Transverse colon (tissue), 4 donors: ENCODE measurements around the gene ABCA12. TPM values are rescaled to one million over a fixed set of nuclear protein-coding genes. Genes with fewer than 3 reads are reported as not detected.

Experiments used
- DNase-seq: peaks from one replicate; pipeline ENCODE4 v3.0.0-alpha.2; 2019
- H3K27ac ChIP-seq, 4 donors: fragments of 200-600 bp; sonication (generic); 2 replicates each; pipeline ENCODE4 v1.5.1; 2016 to 2018; ENCODE audit warnings: inconsistent platforms in 4 of 4
- H3K27me3 ChIP-seq: fragments of 200-600 bp; sonication (generic); 2 replicates; pipeline ENCODE4 v1.5.1; 2017; ENCODE audit warnings: inconsistent platforms
- H3K36me3 ChIP-seq, 4 donors: fragments of 200-600 bp; sonication (generic); 2 replicates each; pipeline ENCODE4 v1.5.1; 2017 to 2019; ENCODE audit warnings: inconsistent platforms in 4 of 4
- H3K4me1 ChIP-seq, 4 donors: fragments of 200-600 bp; sonication (generic); 2 replicates each; pipeline ENCODE4 v1.5.1; 2017 to 2020; ENCODE audit warnings: inconsistent platforms in 4 of 4
- H3K4me3 ChIP-seq, 4 donors: fragments of 200-600 bp; sonication (generic); 1 replicate in 1 of 4; 2 replicates in 3 of 4; pipeline versions ENCODE4 v1.5.1 to v1.6.1; 2017 to 2019; ENCODE audit warnings: inconsistent platforms in 4 of 4
- H3K9me3 ChIP-seq, 2 donors: fragments of 200-600 bp; sonication (generic); 2 replicates each; pipeline ENCODE4 v1.5.1; 2017 to 2019; ENCODE audit warnings: inconsistent platforms in 2 of 2
- EP300 ChIP-seq: sonication (generic); formaldehyde crosslinking; IDR thresholded peaks from one replicate; pipeline ENCODE4 v1.6.1; 2017; ENCODE audit warnings: antibody characterized with exemption, low read depth
- POLR2A ChIP-seq: fragments of 450-650 bp; IDR thresholded peaks from one replicate; pipeline ENCODE4 v1.6.1; 2016; ENCODE audit warnings: antibody characterized with exemption, mild to moderate bottlenecking, moderate library complexity
- POLR2AphosphoS5 ChIP-seq, 3 donors: sonication (generic); formaldehyde crosslinking; IDR thresholded peaks; one replicate each; pipeline ENCODE4 v1.6.1; 2016; ENCODE audit warnings: antibody characterized with exemption in 3 of 3
- WGBS, 2 donors: methylation state at CpG; one replicate each; pipeline ENCODE4 v1.1.5; 2018; ENCODE audit warnings: low coverage in 1 of 2; 5-methylcytosine and 5-hydroxymethylcytosine counted together
- in situ Hi-C, 4 donors: fragments of 200-750 bp; cut with MboI; loops; one replicate each; pipeline versions ENCODE4 v1.15.0 to v1.15.1; 2017; ENCODE audit warnings: low sequenced_read_pairs in 3 of 4, low pct_ligation_motif_present in 1 of 4, low pct_unique_long_range_greater_than_20kb in 1 of 4
- intact Hi-C: fragments of 100-400 bp; cut with DNase I; formaldehyde crosslinking; loops from one replicate; pipeline ENCODE4 v1.15.1; 2023; ENCODE audit warnings: low total_unique reads
- total RNA-seq, 4 donors: library from RNA; depleted of rRNA; stranded (reverse); fragments of >200 nt; gene quantifications; one replicate each; pipeline ENCODE4 v1.1.0, GENCODE V29; 2016
- TF ChIP-seq, protein P1 (sequence below), 5 experiments: fragments of 200-600 bp in 3 of 5; fragments of 450-650 bp in 2 of 5; sonication (generic) in 3 of 5; IDR thresholded peaks; 1 replicate in 2 of 5; 2 replicates in 3 of 5; pipeline ENCODE4 v1.5.1; 2016 to 2017; ENCODE audit warnings: antibody characterized with exemption in 5 of 5, inconsistent platforms in 3 of 5, mild to moderate bottlenecking in 2 of 5, moderate library complexity in 1 of 5

The ABCA12 gene
- total RNA-seq, 4 donors from 2014 or later: 0.14 to 0.16 TPM; not detected in 2

DNA sequence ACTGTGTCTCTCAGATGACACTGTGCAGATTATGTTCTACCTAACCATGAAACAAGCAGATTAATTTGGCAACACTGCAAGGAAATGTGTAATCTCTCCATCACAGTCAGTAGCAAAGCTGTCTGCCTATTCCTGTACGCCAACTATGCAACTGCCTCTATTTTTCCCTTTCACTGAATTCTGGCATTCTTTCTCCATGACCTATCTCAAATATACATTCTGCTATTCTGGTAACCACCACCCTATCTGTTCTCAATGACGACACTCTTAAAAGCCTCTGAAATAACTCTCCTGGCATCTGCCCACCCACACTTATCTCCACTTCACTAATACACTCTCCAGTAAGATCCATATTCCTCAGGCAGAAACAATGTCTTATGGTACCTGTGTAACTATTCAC is 78.7 kb downstream of the ABCA12 start:
- no peak overlapping the region for H3K27ac ChIP-seq
- 41% methylated on average over 2 of the region's 2 CpGs for WGBS, 2 donors
- H3K36me3 ChIP-seq: no peaks in the 10 kb centered on the region
- intact Hi-C loops: no loop called here
- no peaks in the 10 kb centered on the region for H3K4me1 ChIP-seq
- in situ Hi-C loops: no loop called here
- H3K27me3 ChIP-seq: no peaks in the 10 kb centered on the region
- H3K4me3 ChIP-seq: no peak overlapping the region
- TF ChIP-seq POLR2AphosphoS5 (IDR thresholded peaks at IDR 0.05): no peak
- DNase-seq: no peak
- H3K9me3 ChIP-seq: no peaks in the 10 kb centered on the region

DNA sequence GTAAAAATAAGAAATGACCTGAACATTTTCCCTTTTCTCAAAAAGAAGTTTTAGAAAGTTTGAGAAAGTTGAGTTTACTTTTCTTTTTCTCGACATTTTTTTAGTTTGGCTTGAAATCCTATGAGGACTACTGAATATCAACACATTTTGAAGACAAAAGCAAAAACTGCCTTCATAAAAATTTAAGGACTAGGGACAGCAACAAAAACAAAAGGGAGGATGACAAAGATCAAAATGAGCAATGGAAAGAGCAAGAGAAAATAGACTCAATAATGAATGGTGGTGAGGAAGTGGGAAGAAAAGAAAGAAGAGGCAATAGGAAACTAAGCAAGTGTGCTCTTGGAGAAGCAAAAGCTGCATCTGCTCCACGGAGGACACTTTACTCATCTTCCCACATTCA is 82.5 kb downstream of the ABCA12 start:
- H3K27me3 ChIP-seq: no peaks in the 10 kb centered on the region
- H3K27ac ChIP-seq: no peak overlapping the region
- WGBS, 2 donors: 49 to 73% methylated on average over 2 of the region's 2 CpGs
- no peak overlapping the region for H3K4me3 ChIP-seq
- intact Hi-C loops (no loop called here), in situ Hi-C loops (no loop called here)
- no peak for DNase-seq
- no peaks in the 10 kb centered on the region for H3K4me1 ChIP-seq
- TF ChIP-seq POLR2AphosphoS5 (IDR thresholded peaks at IDR 0.05): no peak
- no peak for TF ChIP-seq POLR2A
- TF ChIP-seq, protein P1, sequence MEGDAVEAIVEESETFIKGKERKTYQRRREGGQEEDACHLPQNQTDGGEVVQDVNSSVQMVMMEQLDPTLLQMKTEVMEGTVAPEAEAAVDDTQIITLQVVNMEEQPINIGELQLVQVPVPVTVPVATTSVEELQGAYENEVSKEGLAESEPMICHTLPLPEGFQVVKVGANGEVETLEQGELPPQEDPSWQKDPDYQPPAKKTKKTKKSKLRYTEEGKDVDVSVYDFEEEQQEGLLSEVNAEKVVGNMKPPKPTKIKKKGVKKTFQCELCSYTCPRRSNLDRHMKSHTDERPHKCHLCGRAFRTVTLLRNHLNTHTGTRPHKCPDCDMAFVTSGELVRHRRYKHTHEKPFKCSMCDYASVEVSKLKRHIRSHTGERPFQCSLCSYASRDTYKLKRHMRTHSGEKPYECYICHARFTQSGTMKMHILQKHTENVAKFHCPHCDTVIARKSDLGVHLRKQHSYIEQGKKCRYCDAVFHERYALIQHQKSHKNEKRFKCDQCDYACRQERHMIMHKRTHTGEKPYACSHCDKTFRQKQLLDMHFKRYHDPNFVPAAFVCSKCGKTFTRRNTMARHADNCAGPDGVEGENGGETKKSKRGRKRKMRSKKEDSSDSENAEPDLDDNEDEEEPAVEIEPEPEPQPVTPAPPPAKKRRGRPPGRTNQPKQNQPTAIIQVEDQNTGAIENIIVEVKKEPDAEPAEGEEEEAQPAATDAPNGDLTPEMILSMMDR (IDR thresholded peaks at IDR 0.05): no peak
- TF ChIP-seq EP300: no peak
- no peaks in the 10 kb centered on the region for H3K36me3 ChIP-seq
- no peaks in the 10 kb centered on the region for H3K9me3 ChIP-seq

DNA sequence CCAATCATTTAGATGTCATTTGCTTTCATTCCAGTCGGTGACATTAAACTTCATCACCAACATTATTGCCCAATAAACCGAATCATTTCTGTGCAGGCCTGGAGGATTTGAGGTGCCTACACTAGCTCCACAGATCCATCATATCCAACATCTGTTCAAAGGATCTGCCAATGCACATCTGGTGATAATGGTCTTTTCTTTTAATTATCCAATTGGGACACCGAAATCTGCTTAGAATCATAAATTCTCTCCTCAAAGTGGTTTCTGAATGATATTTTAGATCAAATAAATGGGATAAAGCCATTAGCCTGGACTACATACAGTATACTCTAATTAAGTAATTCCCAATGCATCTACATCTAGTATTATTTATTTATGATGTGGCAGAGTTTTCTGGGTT is 85.6 kb downstream of the ABCA12 start:
- H3K27me3 ChIP-seq: no peaks in the 10 kb centered on the region
- TF ChIP-seq POLR2AphosphoS5 (IDR thresholded peaks at IDR 0.05) (no peak), POLR2A (no peak), EP300 (no peak)
- TF ChIP-seq, protein P1 (IDR thresholded peaks at IDR 0.05): no peak
- no peaks in the 10 kb centered on the region for H3K36me3 ChIP-seq
- no peak overlapping the region for H3K4me3 ChIP-seq
- no peak for DNase-seq
- intact Hi-C loops (no loop called here), in situ Hi-C loops (no loop called here)
- no peaks in the 10 kb centered on the region for H3K4me1 ChIP-seq
- no peaks in the 10 kb centered on the region for H3K9me3 ChIP-seq
- H3K27ac ChIP-seq: no peak overlapping the region
- 76 to 84% methylated on average over 2 to 3 of the region's 3 CpGs for WGBS, 2 donors

DNA sequence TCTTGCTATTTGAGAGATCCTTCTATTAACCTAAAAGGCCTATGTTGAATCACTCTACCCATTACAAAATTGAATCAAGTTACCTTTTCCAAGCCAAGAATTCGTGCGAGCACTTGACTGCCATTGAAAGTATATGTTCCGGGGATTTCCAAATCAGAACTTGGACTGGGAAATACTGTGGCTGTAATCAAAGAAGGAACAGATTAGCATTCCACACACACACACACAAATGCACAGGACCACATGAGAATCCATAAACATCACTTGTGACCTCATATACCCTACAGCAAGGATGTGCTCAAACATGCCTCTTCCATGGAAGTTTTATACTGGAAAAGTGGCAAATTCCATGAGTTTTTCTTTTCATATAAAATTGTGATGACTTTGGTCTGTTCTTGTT is 86.0 kb downstream of the ABCA12 start:
- H3K27me3 ChIP-seq: no peaks in the 10 kb centered on the region
- TF ChIP-seq, protein P1 (IDR thresholded peaks at IDR 0.05): no peak
- TF ChIP-seq POLR2A (no peak), EP300 (no peak), POLR2AphosphoS5 (IDR thresholded peaks at IDR 0.05) (no peak)
- no peaks in the 10 kb centered on the region for H3K9me3 ChIP-seq
- no peak overlapping the region for H3K4me3 ChIP-seq
- H3K36me3 ChIP-seq: no peaks in the 10 kb centered on the region
- no peak overlapping the region for H3K27ac ChIP-seq
- in situ Hi-C loops (no loop called here), intact Hi-C loops (no loop called here)
- WGBS, 2 donors: 86 to 88% methylated on average over 3 of the region's 3 CpGs
- H3K4me1 ChIP-seq: no peaks in the 10 kb centered on the region
- DNase-seq: no peak

DNA sequence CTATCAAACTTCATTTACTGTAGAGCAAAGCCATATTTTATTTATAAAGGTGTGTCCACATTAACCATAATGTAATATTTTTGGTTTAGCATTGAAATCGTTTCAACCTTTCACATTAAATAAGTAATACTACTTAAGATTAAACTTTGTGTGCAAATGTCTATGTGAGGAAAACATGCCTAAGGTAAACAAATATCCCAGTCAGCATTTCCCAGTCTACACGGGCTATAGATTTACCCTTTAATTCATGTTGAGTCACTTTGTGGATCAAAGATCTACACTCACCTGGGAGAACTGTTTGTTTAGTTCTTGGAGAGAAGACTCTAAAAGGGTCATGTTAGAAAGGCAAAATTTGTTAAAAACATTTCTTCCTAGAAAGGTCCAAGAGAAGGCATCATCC is 89.1 kb downstream of the ABCA12 start:
- intact Hi-C loops: no loop called here
- no peaks in the 10 kb centered on the region for H3K27me3 ChIP-seq
- H3K9me3 ChIP-seq: no peaks in the 10 kb centered on the region
- WGBS, 2 donors: 26 to 51% methylated on average over 2 of the region's 2 CpGs
- DNase-seq: no peak
- H3K36me3 ChIP-seq: no peaks in the 10 kb centered on the region
- no peak overlapping the region for H3K27ac ChIP-seq
- no peaks in the 10 kb centered on the region for H3K4me1 ChIP-seq
- no peak overlapping the region for H3K4me3 ChIP-seq
- TF ChIP-seq, protein P1 (IDR thresholded peaks at IDR 0.05): no peak
- TF ChIP-seq POLR2AphosphoS5 (IDR thresholded peaks at IDR 0.05): no peak
- no peak for TF ChIP-seq EP300
- TF ChIP-seq POLR2A: no peak
- in situ Hi-C loops: no loop called here
